ENCODE measurements around the gene CDC25A.
"Not testable (repeated sequence)": the region's sequence is repeated elsewhere in the genome, so short reads cannot be mapped to it uniquely, and the experiment has no call there.

CDC25A gene

DNA sequence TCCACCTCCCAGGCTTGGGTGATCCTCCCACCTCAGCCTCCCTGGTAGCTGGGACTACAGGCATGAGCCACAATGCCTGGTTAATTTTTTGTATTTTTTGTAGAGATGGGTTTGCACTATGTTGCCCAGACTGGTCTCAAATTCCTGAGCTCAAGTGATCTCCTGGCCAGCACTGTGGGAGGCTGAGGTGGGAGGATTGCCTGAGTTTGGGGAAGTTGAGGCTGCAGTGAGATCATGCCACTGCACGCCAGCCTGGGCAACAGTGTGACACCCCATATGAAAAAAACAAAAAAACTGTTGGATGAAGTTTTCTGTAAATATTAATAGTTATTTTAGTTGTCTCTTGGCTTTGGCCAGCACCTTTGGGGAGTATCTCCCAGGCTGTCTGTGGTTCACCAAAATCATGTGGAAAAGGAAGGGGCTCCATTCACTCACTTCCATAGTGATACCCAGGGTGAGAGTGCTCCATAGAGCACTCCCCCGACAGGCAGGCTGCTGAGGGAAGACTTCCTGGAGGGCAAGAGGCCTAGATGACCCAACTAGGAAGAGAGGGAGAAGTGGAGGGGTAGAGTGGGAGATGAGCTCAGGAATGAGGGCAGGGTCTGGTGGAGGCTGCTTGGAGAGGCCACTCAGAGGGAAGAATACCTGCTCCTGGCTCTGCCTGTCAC lies 47.1 kb downstream of the CDC25A start:
- no peak for DNase-seq

GRCh38 chr3:48140336-48140757 lies 47.9 kb downstream of the CDC25A start:
- no peak for DNase-seq

DNA sequence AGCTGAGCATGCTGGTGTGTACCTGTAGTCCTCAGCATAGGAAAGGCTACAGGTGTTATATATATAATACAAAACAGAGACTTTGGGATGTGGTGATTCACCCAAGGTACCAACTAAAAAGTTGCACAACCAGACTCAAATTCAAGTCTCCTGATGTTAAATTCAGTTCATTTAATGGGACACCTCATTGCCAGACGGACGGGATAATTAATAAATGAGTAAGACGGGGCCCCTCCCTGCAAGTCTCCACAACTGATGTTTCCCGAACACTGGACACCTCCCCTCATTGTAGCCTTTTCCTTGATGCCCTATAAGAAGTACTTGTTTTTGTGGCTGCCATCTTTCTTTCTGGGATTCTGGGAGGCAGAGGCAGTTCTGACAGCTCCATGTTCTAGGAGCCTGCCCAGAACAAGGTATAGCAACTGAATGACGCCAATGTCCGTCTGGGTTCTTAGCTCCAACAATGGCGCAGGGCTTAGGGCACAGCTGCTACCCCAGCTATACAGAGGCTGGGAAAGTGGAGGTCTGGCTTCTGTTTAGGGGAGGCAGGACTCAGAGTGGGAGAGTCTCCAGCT lies 50.7 kb downstream of the CDC25A start:
- DNase-seq, result no peak

GRCh38 chr3:48135552-48136495 lies 52.4 kb downstream of the CDC25A start:
- DNase-seq, result no peak

DNA sequence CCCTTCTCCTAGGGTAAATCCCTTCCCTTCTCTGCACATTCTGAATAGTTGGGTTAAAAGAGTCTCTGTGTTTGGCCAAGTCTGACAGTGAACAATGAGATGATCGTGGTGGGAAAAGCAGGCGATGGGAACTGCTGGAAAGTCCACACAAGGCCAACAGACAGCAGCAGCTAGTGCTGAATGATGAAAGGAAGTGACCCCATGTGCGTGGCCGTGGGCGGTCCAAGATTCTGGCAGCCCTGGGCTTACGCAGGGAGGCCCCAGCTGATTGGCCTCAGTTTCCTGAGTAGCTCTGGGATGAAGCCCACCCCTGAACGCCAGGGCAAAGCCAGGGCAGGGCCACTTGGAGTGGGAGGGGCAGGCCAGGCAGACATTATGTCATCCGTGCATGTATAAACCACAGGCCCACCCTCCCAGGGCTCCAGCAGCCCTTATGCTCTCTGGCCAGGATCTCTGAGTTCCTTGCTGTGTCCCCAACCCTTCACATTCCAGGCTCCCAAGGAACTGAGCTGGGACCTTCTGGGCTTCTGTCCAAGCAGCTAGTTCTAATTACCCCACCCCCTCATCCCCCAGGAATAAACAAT lies 57.8 kb downstream of the CDC25A start:
- DNase-seq, result no peak

- no peak for DNase-seq
Measured at GRCh38 chr3:48129921-48130320, 58.3 kb downstream of the CDC25A start.

GRCh38 chr3:48128774-48129173 lies 59.4 kb downstream of the CDC25A start:
- DNase-seq, result no peak

- no peak for DNase-seq
Measured at GRCh38 chr3:48125886-48126622, 62.2 kb downstream of the CDC25A start.

DNA sequence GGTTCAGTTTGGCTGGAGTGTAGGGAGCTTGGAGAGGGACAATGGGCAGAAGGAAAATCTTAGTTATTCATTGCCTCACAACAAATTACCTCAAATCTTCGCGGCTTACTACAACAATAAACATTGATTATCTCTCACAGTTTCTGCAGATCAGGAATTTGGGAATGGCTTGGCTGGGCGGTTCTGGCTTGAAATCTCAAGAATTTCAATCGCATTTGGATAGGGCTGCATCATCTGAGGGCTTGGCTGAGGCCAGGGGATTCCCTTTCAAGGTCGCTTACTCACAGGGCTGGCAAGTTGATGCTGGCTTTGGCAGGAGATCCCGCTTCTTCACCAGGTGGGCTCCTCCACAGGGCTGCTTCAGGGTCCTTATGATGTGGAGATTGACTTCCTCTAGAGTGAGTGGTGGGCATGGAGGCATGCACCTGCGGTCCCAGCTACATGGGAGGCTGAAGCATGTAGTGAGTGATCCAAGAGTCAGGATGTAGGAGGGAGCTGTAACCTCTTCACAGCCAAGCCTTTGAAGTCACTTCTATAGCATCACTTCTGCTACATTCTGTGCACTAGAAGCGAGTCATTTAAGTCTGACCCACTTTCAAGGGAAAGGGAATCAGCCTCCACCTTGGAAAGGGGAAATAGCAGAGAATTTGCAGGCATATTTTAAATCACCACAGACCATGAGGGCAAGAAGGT lies 63.1 kb downstream of the CDC25A start:
- DNase-seq, result no peak

- no peak for DNase-seq
Measured at GRCh38 chr3:48123346-48123745, 64.9 kb downstream of the CDC25A start.

DNA sequence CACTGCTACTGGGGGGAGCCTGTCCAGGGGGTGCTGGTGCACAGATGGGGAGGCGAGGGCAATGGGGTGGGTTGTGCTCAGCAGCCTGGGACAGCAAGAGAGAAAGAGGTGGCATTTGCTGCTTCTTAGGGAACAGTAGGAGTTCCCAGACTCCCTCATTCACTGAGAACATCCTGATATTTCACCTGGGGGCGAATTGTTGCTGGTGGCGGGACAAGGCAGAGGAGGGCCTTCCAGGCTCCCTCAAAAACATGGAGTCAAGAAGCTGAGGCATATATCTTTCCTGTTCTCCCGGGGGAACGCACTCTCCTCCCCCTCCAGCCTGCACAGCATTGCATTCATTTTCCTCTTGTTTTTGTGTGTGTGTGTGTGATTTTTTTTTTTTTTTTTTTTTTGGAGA lies 65.7 kb downstream of the CDC25A start:
- DNase-seq, result no peak

DNA sequence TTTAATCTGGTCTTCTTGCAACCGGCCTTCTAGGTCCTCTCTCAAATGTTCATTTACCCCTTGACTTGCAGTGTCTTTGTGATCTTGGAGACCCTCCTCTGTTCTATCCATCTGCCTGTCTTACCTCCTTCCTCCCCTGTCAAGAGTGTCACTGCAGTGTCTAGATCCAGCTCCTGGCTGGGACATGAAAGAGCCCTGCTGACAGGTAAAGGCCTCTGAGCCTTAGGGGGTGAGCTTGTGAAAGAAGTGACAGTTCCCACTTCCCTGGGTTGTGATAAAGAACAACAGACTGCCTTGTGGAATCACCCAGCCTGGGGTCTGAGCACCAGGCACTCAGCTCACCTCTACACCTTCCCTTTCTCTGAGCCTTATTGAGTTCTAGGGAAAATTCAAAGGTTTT lies 68.0 kb downstream of the CDC25A start:
- no peak for DNase-seq

- DNase-seq, result no peak
Measured at GRCh38 chr3:48119505-48120193, 68.6 kb downstream of the CDC25A start.

DNA sequence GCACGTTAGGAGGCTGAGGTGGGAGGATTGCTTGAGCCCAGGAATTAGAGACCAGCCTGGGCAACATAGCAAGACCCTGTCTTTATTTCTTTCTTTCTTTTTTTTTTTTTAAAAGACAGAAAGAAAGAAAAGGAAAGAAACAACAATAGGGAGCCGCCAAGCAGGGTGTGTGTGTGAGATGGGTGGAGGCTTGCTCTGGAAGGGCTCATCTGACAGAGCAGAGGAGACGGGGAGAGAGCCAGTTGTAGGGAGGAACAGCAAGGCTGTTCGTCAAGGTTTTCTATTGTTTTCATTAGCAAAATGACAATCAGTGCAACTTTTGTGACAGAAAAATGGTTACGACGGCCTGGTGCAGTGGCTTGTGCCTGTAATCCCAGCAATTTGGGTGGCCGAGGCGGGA lies 69.3 kb downstream of the CDC25A start:
- no peak for DNase-seq

DNA sequence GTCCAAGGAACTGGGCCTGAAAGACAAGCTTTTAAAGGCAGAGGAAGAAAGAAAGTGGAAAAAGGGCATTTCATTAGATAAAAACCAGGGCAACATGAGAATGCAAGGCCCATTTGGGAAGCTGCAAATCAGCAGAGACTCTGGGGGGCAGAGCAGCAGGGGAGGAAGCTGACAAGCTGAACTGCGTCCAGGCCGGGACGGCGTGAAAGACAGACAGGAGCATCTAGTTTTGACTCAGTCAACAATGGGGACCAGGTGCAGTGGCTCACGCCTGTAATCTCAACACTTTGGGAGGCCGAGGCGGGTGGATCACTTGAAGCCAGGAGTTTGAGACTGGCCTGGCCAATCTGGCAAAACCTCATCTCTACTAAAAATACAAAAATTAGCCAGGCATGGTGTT lies 69.9 kb downstream of the CDC25A start:
- DNase-seq, result no peak

- DNase-seq, result no peak
Measured at GRCh38 chr3:48112813-48113212, 75.4 kb downstream of the CDC25A start.

GRCh38 chr3:48112108-48112791 lies 76.0 kb downstream of the CDC25A start:
- not testable (repeated sequence) for DNase-seq

- DNase-seq, result no peak
Measured at GRCh38 chr3:48110463-48110862, 77.8 kb downstream of the CDC25A start.

DNA sequence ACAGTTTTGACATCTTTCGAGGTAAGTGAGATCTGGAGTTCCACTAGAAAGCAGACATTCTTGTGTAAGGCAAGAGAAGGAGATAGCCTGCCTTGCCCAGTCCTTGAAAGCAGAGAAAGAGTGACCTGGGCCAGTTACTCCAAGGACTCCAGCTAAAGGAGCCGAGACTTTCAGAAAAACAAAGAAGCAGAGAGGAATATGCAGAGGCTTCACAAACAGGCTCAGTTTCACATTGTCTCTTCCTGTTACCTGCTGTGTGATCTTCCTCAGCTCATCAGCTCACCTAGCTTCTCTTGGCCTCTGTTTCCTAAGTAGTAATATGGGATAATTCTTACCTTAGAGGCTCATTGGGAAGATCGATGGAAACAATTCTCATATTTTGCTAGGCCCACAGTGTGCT lies 81.0 kb downstream of the CDC25A start:
- DNase-seq, result no peak
